H1 (cell line): ENCODE results near the gene TSEN54.

Experiments
- EP300 ChIP-seq, 2 experiments: IDR thresholded peaks; 1 replicate in 1 of 2; 2 replicates in 1 of 2; pipeline ENCODE4 v1.6.1; 2011 to 2012; ENCODE audit warnings: low read depth in 2 of 2, low read length in 2 of 2, mild to moderate bottlenecking in 2 of 2, borderline replicate concordance in 1 of 2, inconsistent platforms in 1 of 2, moderate library complexity in 1 of 2
- HDAC6 ChIP-seq: IDR thresholded peaks from one replicate; pipeline ENCODE4 v1.7.1; 2012; ENCODE audit warnings: low read depth, mild to moderate bottlenecking, inconsistent platforms, low read length, moderate library complexity

- TF ChIP-seq EP300 (IDR thresholded peaks at IDR 0.05; ENCODE audit: borderline replicate concordance in 1 of 2, low read depth in 2 of 2, low read length in 2 of 2) (no peak), HDAC6 (no peak)
Measured at GRCh38 chr17:75542229-75542628, 25.9 kb downstream of the TSEN54 start.
